HCT116 (cell line): ENCODE data around the gene PRDM11.

Source experiments
- CBX3 ChIP-seq: IDR thresholded peaks from 2 replicates; pipeline ENCODE4 v1.6.1; 2012; ENCODE audit warnings: low read depth
- CEBPB ChIP-seq: IDR thresholded peaks from 2 replicates; pipeline ENCODE4 v1.6.1; 2012; ENCODE audit warnings: low read depth
- POLR2A ChIP-seq: IDR thresholded peaks from 2 replicates; pipeline ENCODE4 v1.7.0; 2011; ENCODE audit warnings: borderline replicate concordance; ENCODE audit not compliant: insufficient read depth, insufficient read length; ENCODE audit errors: extremely low read depth
- POLR2AphosphoS5 ChIP-seq: IDR thresholded peaks from 2 replicates; pipeline ENCODE4 v1.6.1; 2011; ENCODE audit warnings: mild to moderate bottlenecking, low read depth, low read length, moderate library complexity
- RAD21 ChIP-seq: IDR thresholded peaks from 2 replicates; pipeline ENCODE4 v1.6.1; 2012; ENCODE audit warnings: low read depth, mild to moderate bottlenecking
- SP1 ChIP-seq: IDR thresholded peaks from 2 replicates; pipeline ENCODE4 v1.6.1; 2012; ENCODE audit warnings: low read depth
- YY1 ChIP-seq: IDR thresholded peaks from 2 replicates; pipeline ENCODE4 v1.6.1; 2011; ENCODE audit warnings: low read length, low read depth, moderate library complexity, mild to moderate bottlenecking; ENCODE audit not compliant: insufficient replicate concordance; ENCODE audit errors: extremely low read depth
- TF ChIP-seq, protein P1 (sequence below), 3 experiments: fragments of 200-600 bp in 1 of 3; sonication (generic) in 1 of 3; IDR thresholded peaks in 2 of 3; conservative IDR thresholded peaks in 1 of 3; 2 replicates each; pipeline ENCODE4 v1.5.1; 2012 to 2017; ENCODE audit warnings: low read depth in 2 of 3, low read length in 2 of 3, antibody characterized with exemption in 1 of 3, borderline replicate concordance in 1 of 3, control low read depth in 1 of 3, mild to moderate bottlenecking in 1 of 3, mixed read lengths in 1 of 3, mixed run types in 1 of 3, moderate library complexity in 1 of 3; ENCODE audit not compliant: insufficient read depth in 1 of 3
- TF ChIP-seq, protein P2 (sequence below): IDR thresholded peaks from 2 replicates; pipeline ENCODE4 v1.6.1; 2012
- TF ChIP-seq, protein P3 (sequence below): IDR thresholded peaks from 2 replicates; pipeline ENCODE4 v1.6.1; 2011; ENCODE audit warnings: mild to moderate bottlenecking, low read length, moderate library complexity; ENCODE audit not compliant: insufficient replicate concordance; ENCODE audit errors: extremely low read depth

DNA sequence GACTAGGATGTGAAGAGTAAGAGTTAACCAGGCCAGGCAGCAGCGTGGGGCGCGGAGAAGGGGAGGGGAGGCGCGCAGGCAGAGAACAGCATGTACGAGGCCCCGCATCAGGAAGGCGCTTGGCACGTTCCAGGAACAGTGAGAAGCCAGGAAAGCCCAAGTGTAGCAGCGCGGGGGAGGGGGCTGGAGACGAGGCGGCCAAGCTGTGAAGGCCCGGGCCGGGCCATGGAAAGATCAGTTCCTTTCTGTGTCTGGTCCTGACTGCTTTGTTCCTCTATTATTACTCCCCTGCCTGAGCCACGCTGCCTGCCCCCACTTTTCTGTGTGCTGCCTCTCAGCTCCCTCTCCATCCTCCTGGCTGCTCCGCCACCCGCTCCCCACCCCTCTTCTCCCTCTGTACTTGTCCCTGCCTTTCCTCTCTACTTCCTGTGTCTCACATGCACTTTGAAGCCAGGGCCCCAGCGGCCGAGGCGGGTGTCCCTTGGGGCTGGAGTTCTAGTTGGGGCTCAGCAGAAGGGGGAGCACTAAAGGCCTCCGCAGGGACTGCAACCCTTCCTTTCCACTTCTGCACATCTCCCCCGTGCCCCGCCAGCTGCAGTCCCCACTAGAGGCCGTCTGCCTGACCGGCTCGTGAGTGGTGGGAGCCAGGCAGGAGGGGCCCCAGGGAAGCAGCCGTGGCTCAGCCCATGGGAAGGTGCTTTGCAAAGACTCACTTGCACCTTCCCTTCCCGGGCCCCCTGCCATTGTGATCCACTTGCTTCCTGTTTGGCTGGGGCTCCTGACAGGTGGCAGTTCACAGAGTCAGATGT is 63.7 kb downstream of the PRDM11 start:
- TF ChIP-seq, protein P1, sequence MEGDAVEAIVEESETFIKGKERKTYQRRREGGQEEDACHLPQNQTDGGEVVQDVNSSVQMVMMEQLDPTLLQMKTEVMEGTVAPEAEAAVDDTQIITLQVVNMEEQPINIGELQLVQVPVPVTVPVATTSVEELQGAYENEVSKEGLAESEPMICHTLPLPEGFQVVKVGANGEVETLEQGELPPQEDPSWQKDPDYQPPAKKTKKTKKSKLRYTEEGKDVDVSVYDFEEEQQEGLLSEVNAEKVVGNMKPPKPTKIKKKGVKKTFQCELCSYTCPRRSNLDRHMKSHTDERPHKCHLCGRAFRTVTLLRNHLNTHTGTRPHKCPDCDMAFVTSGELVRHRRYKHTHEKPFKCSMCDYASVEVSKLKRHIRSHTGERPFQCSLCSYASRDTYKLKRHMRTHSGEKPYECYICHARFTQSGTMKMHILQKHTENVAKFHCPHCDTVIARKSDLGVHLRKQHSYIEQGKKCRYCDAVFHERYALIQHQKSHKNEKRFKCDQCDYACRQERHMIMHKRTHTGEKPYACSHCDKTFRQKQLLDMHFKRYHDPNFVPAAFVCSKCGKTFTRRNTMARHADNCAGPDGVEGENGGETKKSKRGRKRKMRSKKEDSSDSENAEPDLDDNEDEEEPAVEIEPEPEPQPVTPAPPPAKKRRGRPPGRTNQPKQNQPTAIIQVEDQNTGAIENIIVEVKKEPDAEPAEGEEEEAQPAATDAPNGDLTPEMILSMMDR (IDR thresholded peaks at IDR 0.05 in 2 of 3, conservative IDR thresholded peaks at IDR 0.05 in 1 of 3; ENCODE audit: borderline replicate concordance in 1 of 3, insufficient read depth in 1 of 3, low read depth in 2 of 3, low read length in 2 of 3) = no peak
- no peak for TF ChIP-seq YY1
- no peak for TF ChIP-seq CEBPB
- no peak for TF ChIP-seq SP1
- TF ChIP-seq CBX3 = no peak
- TF ChIP-seq POLR2A = no peak
- TF ChIP-seq, protein P2, sequence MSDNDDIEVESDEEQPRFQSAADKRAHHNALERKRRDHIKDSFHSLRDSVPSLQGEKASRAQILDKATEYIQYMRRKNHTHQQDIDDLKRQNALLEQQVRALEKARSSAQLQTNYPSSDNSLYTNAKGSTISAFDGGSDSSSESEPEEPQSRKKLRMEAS = no peak
- TF ChIP-seq POLR2AphosphoS5 = no peak
- TF ChIP-seq, protein P3, sequence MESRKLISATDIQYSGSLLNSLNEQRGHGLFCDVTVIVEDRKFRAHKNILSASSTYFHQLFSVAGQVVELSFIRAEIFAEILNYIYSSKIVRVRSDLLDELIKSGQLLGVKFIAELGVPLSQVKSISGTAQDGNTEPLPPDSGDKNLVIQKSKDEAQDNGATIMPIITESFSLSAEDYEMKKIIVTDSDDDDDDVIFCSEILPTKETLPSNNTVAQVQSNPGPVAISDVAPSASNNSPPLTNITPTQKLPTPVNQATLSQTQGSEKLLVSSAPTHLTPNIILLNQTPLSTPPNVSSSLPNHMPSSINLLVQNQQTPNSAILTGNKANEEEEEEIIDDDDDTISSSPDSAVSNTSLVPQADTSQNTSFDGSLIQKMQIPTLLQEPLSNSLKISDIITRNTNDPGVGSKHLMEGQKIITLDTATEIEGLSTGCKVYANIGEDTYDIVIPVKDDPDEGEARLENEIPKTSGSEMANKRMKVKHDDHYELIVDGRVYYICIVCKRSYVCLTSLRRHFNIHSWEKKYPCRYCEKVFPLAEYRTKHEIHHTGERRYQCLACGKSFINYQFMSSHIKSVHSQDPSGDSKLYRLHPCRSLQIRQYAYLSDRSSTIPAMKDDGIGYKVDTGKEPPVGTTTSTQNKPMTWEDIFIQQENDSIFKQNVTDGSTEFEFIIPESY = no peak
- no peak for TF ChIP-seq RAD21
